ENCODE data around the gene PGAP1. TPM values are rescaled to one million over a fixed set of nuclear protein-coding genes. Genes with fewer than 3 reads are reported as not detected.

Gene PGAP1
- total RNA-seq, 6 donors from 2014 or later = 4.2 to 15.5 (median 10.5) TPM

DNA sequence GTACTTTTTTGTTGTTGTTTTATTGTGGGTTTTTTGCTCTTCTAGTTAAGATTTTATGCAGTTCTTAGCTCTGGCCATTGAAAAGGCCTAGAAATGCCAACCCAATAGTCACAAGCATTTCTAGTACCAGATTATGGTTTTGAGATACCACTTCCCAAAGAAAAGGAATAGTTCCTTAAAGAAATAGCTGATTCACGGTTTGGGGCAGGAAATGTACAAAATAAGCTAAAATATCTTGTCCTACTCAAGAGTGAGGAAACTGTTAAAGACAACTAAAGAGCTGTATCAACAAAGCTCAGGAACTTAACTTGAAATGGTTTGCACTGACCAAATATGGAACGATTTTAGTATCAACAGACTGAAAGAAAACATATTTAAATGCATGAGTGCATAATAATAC, 35.4 kb downstream of the PGAP1 start:
- no peak for TF ChIP-seq POLR2AphosphoS5 (IDR thresholded peaks at IDR 0.05)
- TF ChIP-seq EP300 (IDR thresholded peaks at IDR 0.05) = no peak
- TF ChIP-seq, protein P1, sequence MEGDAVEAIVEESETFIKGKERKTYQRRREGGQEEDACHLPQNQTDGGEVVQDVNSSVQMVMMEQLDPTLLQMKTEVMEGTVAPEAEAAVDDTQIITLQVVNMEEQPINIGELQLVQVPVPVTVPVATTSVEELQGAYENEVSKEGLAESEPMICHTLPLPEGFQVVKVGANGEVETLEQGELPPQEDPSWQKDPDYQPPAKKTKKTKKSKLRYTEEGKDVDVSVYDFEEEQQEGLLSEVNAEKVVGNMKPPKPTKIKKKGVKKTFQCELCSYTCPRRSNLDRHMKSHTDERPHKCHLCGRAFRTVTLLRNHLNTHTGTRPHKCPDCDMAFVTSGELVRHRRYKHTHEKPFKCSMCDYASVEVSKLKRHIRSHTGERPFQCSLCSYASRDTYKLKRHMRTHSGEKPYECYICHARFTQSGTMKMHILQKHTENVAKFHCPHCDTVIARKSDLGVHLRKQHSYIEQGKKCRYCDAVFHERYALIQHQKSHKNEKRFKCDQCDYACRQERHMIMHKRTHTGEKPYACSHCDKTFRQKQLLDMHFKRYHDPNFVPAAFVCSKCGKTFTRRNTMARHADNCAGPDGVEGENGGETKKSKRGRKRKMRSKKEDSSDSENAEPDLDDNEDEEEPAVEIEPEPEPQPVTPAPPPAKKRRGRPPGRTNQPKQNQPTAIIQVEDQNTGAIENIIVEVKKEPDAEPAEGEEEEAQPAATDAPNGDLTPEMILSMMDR (IDR thresholded peaks at IDR 0.05) = no peak
- 68 to 75% methylated on average over 2 of the region's 2 CpGs for WGBS, 2 donors
- H3K27me3 ChIP-seq = no peaks in the 10 kb centered on the region

DNA sequence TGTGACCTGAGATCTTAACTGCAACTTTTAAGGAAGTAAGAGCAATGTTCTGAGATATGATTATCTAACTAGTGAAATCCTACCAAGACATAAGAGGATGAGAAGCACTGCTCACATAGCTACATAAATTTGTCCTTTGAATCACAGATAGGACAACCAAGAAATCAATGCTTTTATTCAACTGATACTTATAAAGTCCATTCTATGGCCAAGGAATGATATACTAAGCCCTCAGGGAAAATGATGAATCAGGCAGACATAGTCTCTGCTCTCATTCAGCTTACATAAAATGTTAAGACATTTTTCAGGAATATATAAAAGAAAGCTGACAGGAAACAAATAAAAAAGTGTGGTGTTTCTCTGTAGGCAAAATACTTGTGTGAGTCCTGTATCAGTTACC, 39.1 kb downstream of the PGAP1 start:
- Histone ChIP-seq H3K27ac (no peak overlapping the region), H3K36me3 (peaks cover 0 to 25% (median 0%) of the 10 kb centered on the region in 4 donors), H3K27me3 (no peaks in the 10 kb centered on the region), H3K4me3 (no peak overlapping the region), H3K9me3 (no peaks in the 10 kb centered on the region), H3K4me1 (no peaks in the 10 kb centered on the region)
- no peak for ATAC-seq (ENCODE audit: low FRiP score in 2 of 2)
- no peak for DNase-seq
- TF ChIP-seq POLR2AphosphoS5 (IDR thresholded peaks at IDR 0.05) (no peak), EP300 (IDR thresholded peaks at IDR 0.05) (no peak), POLR2A (IDR thresholded peaks at IDR 0.05) (no peak)
- TF ChIP-seq, protein P1 (IDR thresholded peaks at IDR 0.05) = no peak

More for the DNA sequence above, 35.4 kb downstream of the PGAP1 start:
- ATAC-seq (ENCODE audit: low FRiP score in 2 of 2) (no peak), DNase-seq (no peak)
- Histone ChIP-seq H3K27ac (no peak overlapping the region), H3K9me3 (no peaks in the 10 kb centered on the region), H3K4me3 (no peak overlapping the region), H3K36me3 (peaks cover 0 to 13% (median 0%) of the 10 kb centered on the region in 4 donors), H3K4me1 (no peaks in the 10 kb centered on the region)

DNA sequence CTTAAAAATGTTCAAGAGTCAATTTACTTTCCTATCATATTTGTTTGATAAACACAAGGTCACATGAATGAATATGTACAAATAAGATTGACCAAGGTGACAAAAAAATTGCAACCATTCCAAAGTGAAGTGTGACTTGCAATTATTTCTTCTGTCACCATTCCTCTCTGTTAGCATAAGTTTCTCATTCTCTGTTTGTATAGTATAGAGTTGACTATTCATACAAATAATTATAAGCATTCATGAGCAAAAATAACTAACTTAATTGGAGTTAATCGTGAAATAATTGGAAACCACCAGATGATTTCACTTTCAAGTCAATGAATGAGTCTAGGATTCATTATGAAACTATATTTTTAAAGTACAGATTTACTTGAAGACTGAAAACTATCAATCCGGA, 42.1 kb downstream of the PGAP1 start:
- H3K27me3 ChIP-seq = no peaks in the 10 kb centered on the region
- ATAC-seq (ENCODE audit: low FRiP score in 2 of 2) (no peak), DNase-seq (no peak)
- no peak overlapping the region for H3K4me3 ChIP-seq
- peaks cover 0 to 23% (median under 1%) of the 10 kb centered on the region in 4 donors for H3K36me3 ChIP-seq
- 79 to 96% methylated on average over 2 of the region's 2 CpGs for WGBS, 2 donors
- H3K4me1 ChIP-seq = no peaks in the 10 kb centered on the region
- no peaks in the 10 kb centered on the region for H3K9me3 ChIP-seq
- TF ChIP-seq POLR2A (IDR thresholded peaks at IDR 0.05) = no peak
- no peak for TF ChIP-seq POLR2AphosphoS5 (IDR thresholded peaks at IDR 0.05)
- TF ChIP-seq, protein P1 (IDR thresholded peaks at IDR 0.05) = no peak
- no peak for TF ChIP-seq EP300 (IDR thresholded peaks at IDR 0.05)
- no peak overlapping the region for H3K27ac ChIP-seq

DNA sequence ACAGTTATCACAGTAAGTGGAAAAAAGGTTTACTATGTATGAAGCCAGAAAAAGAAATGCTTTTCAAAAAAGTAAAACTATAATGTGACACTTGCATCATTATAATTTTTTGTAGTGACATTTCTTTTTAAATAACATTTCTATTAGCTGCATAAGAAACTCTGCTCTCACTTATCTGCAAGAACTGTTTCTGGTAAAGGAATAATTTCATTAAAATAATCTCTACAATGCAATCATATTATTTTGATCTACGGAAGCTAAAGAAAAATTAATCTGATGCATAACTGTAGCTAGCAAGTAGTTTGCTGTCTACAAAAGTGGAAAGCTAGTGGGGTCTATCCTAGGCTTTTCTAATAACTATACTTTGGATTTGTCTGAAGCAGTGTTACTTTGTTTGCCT, 50.1 kb downstream of the PGAP1 start:
- no peak for DNase-seq
- Histone ChIP-seq H3K36me3 (peaks cover 0 to 26% (median 2%) of the 10 kb centered on the region in 4 donors), H3K27ac (no peak overlapping the region), H3K9me3 (no peaks in the 10 kb centered on the region), H3K27me3 (no peaks in the 10 kb centered on the region), H3K4me3 (no peak overlapping the region), H3K4me1 (no peaks in the 10 kb centered on the region)
- 97 to 98% methylated on average over 1 of the region's 1 CpG for WGBS, 2 donors
- TF ChIP-seq EP300 (IDR thresholded peaks at IDR 0.05) = no peak
- TF ChIP-seq POLR2AphosphoS5 (IDR thresholded peaks at IDR 0.05) = no peak
- TF ChIP-seq, protein P1 (IDR thresholded peaks at IDR 0.05) = no peak
- no peak for TF ChIP-seq POLR2A (IDR thresholded peaks at IDR 0.05)
- ATAC-seq (ENCODE audit: low FRiP score in 2 of 2) = no peak

DNA sequence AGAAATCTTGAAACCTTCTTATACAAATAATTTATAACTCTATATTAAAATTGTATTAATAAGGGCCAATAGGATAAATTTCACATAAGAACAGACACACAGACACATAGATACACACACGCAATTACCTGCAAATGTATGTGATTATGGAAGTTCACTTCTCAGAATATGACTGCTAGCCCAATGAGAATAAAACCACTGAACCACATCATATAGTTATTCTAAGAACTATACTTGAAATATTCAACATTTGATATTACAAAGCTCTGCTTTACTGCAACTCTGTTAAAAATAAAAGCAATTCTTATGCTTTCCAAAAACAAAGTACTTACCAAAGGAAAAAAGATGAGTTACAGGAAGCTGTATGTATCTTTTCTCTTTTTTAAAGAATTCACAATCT, 51.1 kb downstream of the PGAP1 start:
- no peak for ATAC-seq (ENCODE audit: low FRiP score in 2 of 2)
- Histone ChIP-seq H3K36me3 (peaks cover 0 to 32% (median 2%) of the 10 kb centered on the region in 4 donors), H3K4me3 (no peak overlapping the region), H3K9me3 (no peaks in the 10 kb centered on the region), H3K27me3 (no peaks in the 10 kb centered on the region), H3K4me1 (no peaks in the 10 kb centered on the region), H3K27ac (no peak overlapping the region)
- WGBS, 2 donors = 94 to 97% methylated on average over 1 of the region's 1 CpG
- no peak for TF ChIP-seq POLR2AphosphoS5 (IDR thresholded peaks at IDR 0.05)
- TF ChIP-seq, protein P1 (IDR thresholded peaks at IDR 0.05) = no peak
- TF ChIP-seq EP300 (IDR thresholded peaks at IDR 0.05) = no peak
- no peak for TF ChIP-seq POLR2A (IDR thresholded peaks at IDR 0.05)
- DNase-seq = no peak
